DND-41 (cell line): Measurements from ENCODE around the gene LY86.

Source experiments
- ATAC-seq: fragments of 200-7000 bp; cut with Tn5 transposase; 3 replicates; pipeline ENCODE4 v1.9.1; 2021; ENCODE audit warnings: low read depth; ENCODE audit not compliant: insufficient read depth
- DNase-seq: peaks from one replicate; pipeline ENCODE4 v3.0.0-alpha.2; 2020
- H2AFZ ChIP-seq: 2 replicates; pipeline ENCODE4 v1.6.0; 2012; ENCODE audit warnings: low read depth, low read length
- H3K27ac ChIP-seq: 2 replicates; pipeline ENCODE4 v1.5.1; 2012; ENCODE audit warnings: low read length, inconsistent platforms
- H3K27me3 ChIP-seq: fragments of 200-600 bp; sonication (generic); 2 replicates; pipeline ENCODE4 v1.6.0; 2012; ENCODE audit warnings: low read length, mild to moderate bottlenecking, inconsistent platforms; ENCODE audit not compliant: insufficient read depth, poor library complexity
- H3K36me3 ChIP-seq: 2 replicates; pipeline ENCODE4 v1.5.1; 2012; ENCODE audit warnings: low read length, inconsistent platforms; ENCODE audit not compliant: insufficient read depth
- H3K4me1 ChIP-seq: 2 replicates; pipeline ENCODE4 v1.5.1; 2012; ENCODE audit warnings: mild to moderate bottlenecking, low read length; ENCODE audit not compliant: insufficient read depth
- H3K4me2 ChIP-seq: 2 replicates; pipeline ENCODE4 v1.6.0; 2012; ENCODE audit warnings: mild to moderate bottlenecking, moderate library complexity, low read length, inconsistent platforms; ENCODE audit not compliant: insufficient read depth
- H3K4me3 ChIP-seq, 2 experiments: fragments of 200-600 bp in 1 of 2; shearing (Covaris generic) in 1 of 2; 2 replicates each; pipeline ENCODE4 v1.5.1; 2012 to 2016; ENCODE audit warnings: inconsistent platforms in 2 of 2, low read length in 2 of 2, mild to moderate bottlenecking in 2 of 2, low read depth in 1 of 2, moderate library complexity in 1 of 2
- H3K79me2 ChIP-seq: 2 replicates; pipeline ENCODE4 v1.6.0; 2012; ENCODE audit warnings: low read length, inconsistent platforms; ENCODE audit not compliant: insufficient read depth
- H3K9ac ChIP-seq: 2 replicates; pipeline ENCODE4 v1.6.0; 2012; ENCODE audit warnings: low read depth, mild to moderate bottlenecking, inconsistent platforms, low read length, moderate library complexity
- H3K9me3 ChIP-seq: 2 replicates; pipeline ENCODE4 v1.5.1; 2012; ENCODE audit warnings: low read length, moderate library complexity, mild to moderate bottlenecking, inconsistent platforms; ENCODE audit not compliant: insufficient read depth, severe bottlenecking
- H4K20me1 ChIP-seq: 2 replicates; pipeline ENCODE4 v1.6.0; 2012; ENCODE audit warnings: low read length; ENCODE audit not compliant: insufficient read depth
- CTCF ChIP-seq: IDR thresholded peaks from 2 replicates; pipeline ENCODE4 v1.5.1; 2012; ENCODE audit warnings: borderline replicate concordance, low read length, moderate library complexity, mild to moderate bottlenecking; ENCODE audit not compliant: poor library complexity, severe bottlenecking; ENCODE audit errors: extremely low read depth
- EZH2 ChIP-seq: IDR thresholded peaks from 3 replicates; pipeline ENCODE4 v1.6.1; 2012; ENCODE audit warnings: borderline replicate concordance, low read depth, mild to moderate bottlenecking, moderate library complexity, low read length, inconsistent platforms; ENCODE audit not compliant: severe bottlenecking

LY86 gene

GRCh38 chr6:6600875-6601274 lies 12.4 kb downstream of the LY86 start:
- H3K9ac ChIP-seq = no peak overlapping the region
- no peaks in the 10 kb centered on the region for H3K79me2 ChIP-seq
- no peaks in the 10 kb centered on the region for H4K20me1 ChIP-seq
- H3K9me3 ChIP-seq = no peaks in the 10 kb centered on the region
- no peaks in the 10 kb centered on the region for H3K36me3 ChIP-seq
- no peak overlapping the region for H2AFZ ChIP-seq
- ATAC-seq (no peak), DNase-seq (no peak)
- no peak overlapping the region for H3K4me2 ChIP-seq
- H3K27me3 ChIP-seq = peaks cover 6% of the 10 kb centered on the region
- no peak overlapping the region for H3K4me3 ChIP-seq
- no peak overlapping the region for H3K27ac ChIP-seq
- peaks cover 12% of the 10 kb centered on the region for H3K4me1 ChIP-seq
- no peak for TF ChIP-seq EZH2
- no peak for TF ChIP-seq CTCF

- peaks cover 12% of the 10 kb centered on the region for H3K4me1 ChIP-seq
- ATAC-seq = no peak
- no peaks in the 10 kb centered on the region for H4K20me1 ChIP-seq
- TF ChIP-seq EZH2 (no peak), CTCF (no peak)
- H3K9me3 ChIP-seq = no peaks in the 10 kb centered on the region
- H3K79me2 ChIP-seq = no peaks in the 10 kb centered on the region
- H3K36me3 ChIP-seq = no peaks in the 10 kb centered on the region
- no peak overlapping the region for H3K4me3 ChIP-seq
- H3K27ac ChIP-seq = no peak overlapping the region
- DNase-seq = no peak
- H2AFZ ChIP-seq = no peak overlapping the region
- no peak overlapping the region for H3K9ac ChIP-seq
- H3K4me2 ChIP-seq = no peak overlapping the region
- peaks cover under 1% of the 10 kb centered on the region for H3K27me3 ChIP-seq
Measured at GRCh38 chr6:6602262-6602661, 13.7 kb downstream of the LY86 start.

- Histone ChIP-seq H3K9me3 (no peaks in the 10 kb centered on the region), H3K4me3 (no peak overlapping the region), H3K27me3 (no peaks in the 10 kb centered on the region), H3K36me3 (no peaks in the 10 kb centered on the region), H3K9ac (no peak overlapping the region), H3K27ac (no peak overlapping the region), H4K20me1 (no peaks in the 10 kb centered on the region), H3K79me2 (no peaks in the 10 kb centered on the region), H2AFZ (no peak overlapping the region), H3K4me1 (peaks cover 12% of the 10 kb centered on the region), H3K4me2 (no peak overlapping the region)
- TF ChIP-seq CTCF (no peak), EZH2 (no peak)
- ATAC-seq = no peak
- no peak for DNase-seq
Measured at GRCh38 chr6:6603317-6603716, 14.8 kb downstream of the LY86 start.

- no peak for DNase-seq
- no peaks in the 10 kb centered on the region for H3K79me2 ChIP-seq
- no peak overlapping the region for H3K4me2 ChIP-seq
- H3K4me3 ChIP-seq = no peak overlapping the region
- H4K20me1 ChIP-seq = no peaks in the 10 kb centered on the region
- TF ChIP-seq EZH2 (no peak), CTCF (no peak)
- H3K9me3 ChIP-seq = no peaks in the 10 kb centered on the region
- no peak overlapping the region for H3K27ac ChIP-seq
- ATAC-seq = no peak
- no peaks in the 10 kb centered on the region for H3K27me3 ChIP-seq
- H3K4me1 ChIP-seq = peaks cover 12% of the 10 kb centered on the region
- no peaks in the 10 kb centered on the region for H3K36me3 ChIP-seq
- no peak overlapping the region for H2AFZ ChIP-seq
- H3K9ac ChIP-seq = no peak overlapping the region
Measured at GRCh38 chr6:6604015-6604414, 15.5 kb downstream of the LY86 start.
